Keratinocyte (primary cell): ENCODE measurements around the gene SIGLEC14. TPM values are rescaled to one million over a fixed set of nuclear protein-coding genes. Genes with fewer than 3 reads are reported as not detected.

ENCODE experiments used
- DNase-seq: peaks from one replicate; pipeline ENCODE4 v3.0.0-alpha.2; 2011; ENCODE audit warnings: low read depth, missing footprints, low spot score
- FAIRE-seq: peaks from 2 replicates; lab custom pipeline; 2011; peaks lifted over from hg19 to GRCh38; lab: Jason Lieb, UNC
- H2AFZ ChIP-seq: 2 replicates; pipeline ENCODE4 v1.6.0; 2012; ENCODE audit warnings: low read length, control low read depth, inconsistent platforms; ENCODE audit not compliant: control insufficient read depth
- H3K27ac ChIP-seq: 2 replicates; pipeline ENCODE4 v1.5.1; 2011; ENCODE audit warnings: low read length; ENCODE audit not compliant: control insufficient read depth, insufficient read depth
- H3K27me3 ChIP-seq: 3 replicates; pipeline ENCODE4 v1.6.0; 2011; ENCODE audit warnings: low read length; ENCODE audit not compliant: control insufficient read depth, insufficient read depth; ENCODE audit errors: extremely low read depth
- H3K36me3 ChIP-seq, 2 experiments: 2 replicates in 1 of 2; 3 replicates in 1 of 2; pipeline ENCODE4 v1.5.1; 2011; ENCODE audit warnings: low read length in 2 of 2, mild to moderate bottlenecking in 1 of 2; ENCODE audit not compliant: control insufficient read depth in 2 of 2, insufficient read depth in 2 of 2; ENCODE audit errors: extremely low read depth in 1 of 2
- H3K4me1 ChIP-seq: 3 replicates; pipeline ENCODE4 v1.5.1; 2011; ENCODE audit warnings: low read length; ENCODE audit not compliant: control insufficient read depth, insufficient read depth; ENCODE audit errors: extremely low read depth
- H3K4me2 ChIP-seq: 3 replicates; pipeline ENCODE4 v1.6.0; 2011; ENCODE audit warnings: low read depth, low read length; ENCODE audit not compliant: control insufficient read depth, insufficient read depth; ENCODE audit errors: extremely low read depth
- H3K4me3 ChIP-seq, 3 experiments: fragments of 200-600 bp in 1 of 3; sonication (generic) in 1 of 3; 2 replicates in 2 of 3; 3 replicates in 1 of 3; pipeline ENCODE4 v1.5.1; 2011 to 2016; ENCODE audit warnings: low read length in 3 of 3, mild to moderate bottlenecking in 3 of 3, control low read depth in 2 of 3, inconsistent platforms in 1 of 3, low read depth in 1 of 3, mixed read lengths in 1 of 3, mixed run types in 1 of 3, moderate library complexity in 1 of 3; ENCODE audit not compliant: control insufficient read depth in 2 of 3, insufficient read depth in 2 of 3; ENCODE audit errors: extremely low read depth in 1 of 3
- H3K79me2 ChIP-seq: 2 replicates; pipeline ENCODE4 v1.6.0; 2012; ENCODE audit warnings: low read length; ENCODE audit not compliant: control insufficient read depth, insufficient read depth
- H3K9ac ChIP-seq: 3 replicates; pipeline ENCODE4 v1.6.0; 2011; ENCODE audit warnings: low read length; ENCODE audit not compliant: control insufficient read depth, insufficient read depth; ENCODE audit errors: extremely low read depth
- H3K9me1 ChIP-seq: 3 replicates; pipeline ENCODE4 v1.6.0; 2011; ENCODE audit warnings: low read length; ENCODE audit not compliant: control insufficient read depth, insufficient read depth; ENCODE audit errors: extremely low read depth
- H3K9me3 ChIP-seq: 2 replicates; pipeline ENCODE4 v1.5.1; 2012; ENCODE audit warnings: low read depth, low read length; ENCODE audit not compliant: control insufficient read depth
- H4K20me1 ChIP-seq: 3 replicates; pipeline ENCODE4 v1.6.0; 2011; ENCODE audit warnings: low read length; ENCODE audit not compliant: control insufficient read depth, insufficient read depth; ENCODE audit errors: extremely low read depth
- CTCF ChIP-seq, 3 experiments: IDR thresholded peaks in 1 of 3; conservative IDR thresholded peaks in 1 of 3; optimal IDR thresholded peaks in 1 of 3; 2 replicates in 2 of 3; 3 replicates in 1 of 3; pipeline versions ENCODE3 to v1.5.1; 2011; ENCODE audit warnings: low read length in 3 of 3, mild to moderate bottlenecking in 3 of 3, moderate library complexity in 2 of 3, control low read depth in 1 of 3, inconsistent platforms in 1 of 3; ENCODE audit not compliant: insufficient read depth in 2 of 3; ENCODE audit errors: extremely low read depth in 1 of 3
- EZH2 ChIP-seq: IDR thresholded peaks from one replicate; pipeline ENCODE4 v1.6.1; 2012; ENCODE audit warnings: inconsistent platforms, mild to moderate bottlenecking, low read length, moderate library complexity
- dilution Hi-C: fragments of 300-500 bp; cut with MboI; formaldehyde crosslinking; loops from one replicate; pipeline ENCODE4 v1.7.0; 2020; ENCODE audit warnings: low sequenced_read_pairs; ENCODE audit not compliant: extremely low pct_ligation_motif_present
- polyA plus RNA-seq, 5 experiments: library from polyadenylated mRNA; depleted of rRNA in 3 of 5; stranded (reverse) in 3 of 5; stranded (forward) in 1 of 5; unstranded in 1 of 5; fragments of >200 nt; gene quantifications; 1 replicate in 1 of 5; 2 replicates in 3 of 5; 3 replicates in 1 of 5; pipeline versions ENCODE4 v1.2.1 to v1.2.3, GENCODE V29; 2011 to 2012; ENCODE audit warnings: missing spikeins in 2 of 5, low read depth in 1 of 5, low replicate concordance in 1 of 5

The SIGLEC14 gene
- polyA plus RNA-seq, 1 donor (not counting 4 experiments of a cell fraction or from before 2014, with no cell fraction given), result not detected

- FAIRE-seq (no peak), DNase-seq (no peak)
- Histone ChIP-seq H4K20me1 (peaks cover 5% of the 10 kb centered on the region), H2AFZ (no peak overlapping the region), H3K27ac (peak overlapping the region; percentile 81), H3K27me3 (no peaks in the 10 kb centered on the region), H3K4me2 (peak overlapping the region; percentile 56), H3K79me2 (peaks cover 54% of the 10 kb centered on the region), H3K9me3 (no peaks in the 10 kb centered on the region), H3K4me3 (peak overlapping the region; percentile 74 to 82 (median 75)), H3K36me3 (peaks cover 16 to 26% of the 10 kb centered on the region in 2 experiments), H3K9me1 (peaks cover 2% of the 10 kb centered on the region), H3K4me1 (peaks cover 15% of the 10 kb centered on the region), H3K9ac (peak overlapping the region; percentile 84)
- dilution Hi-C loops, result no loop called here
- TF ChIP-seq EZH2 (no peak), CTCF (optimal IDR thresholded peaks at IDR 0.05 in 1 of 3, IDR thresholded peaks at IDR 0.05 in 1 of 3, conservative IDR thresholded peaks at IDR 0.05 in 1 of 3; ENCODE audit: extremely low read depth in 1 of 3, insufficient read depth in 2 of 3, low read length in 3 of 3) (no peak)
Measured at GRCh38 chr19:51691074-51691583, 44.5 kb upstream of the SIGLEC14 start.

- no peak for DNase-seq
- Histone ChIP-seq H3K27ac (peak overlapping the region; percentile 81), H3K9me3 (no peaks in the 10 kb centered on the region), H3K4me2 (peak overlapping the region; percentile 83), H3K79me2 (peaks cover 53% of the 10 kb centered on the region), H3K36me3 (peaks cover 16 to 21% of the 10 kb centered on the region in 2 experiments), H2AFZ (no peak overlapping the region), H3K27me3 (no peaks in the 10 kb centered on the region), H3K4me1 (peaks cover 15% of the 10 kb centered on the region), H3K9me1 (peaks cover 2% of the 10 kb centered on the region), H4K20me1 (peaks cover 5% of the 10 kb centered on the region), H3K4me3 (peak overlapping the region; percentile 74 to 82 (median 75)), H3K9ac (peak overlapping the region; percentile 84)
- TF ChIP-seq EZH2, result no peak
- dilution Hi-C loops, result no loop called here
- peak; percentile 36 for FAIRE-seq
Measured at GRCh38 chr19:51690454-51691073, 43.9 kb upstream of the SIGLEC14 start.
